Fibroblast of pulmonary artery (primary cell): Measurements from ENCODE around the gene MPIG6B.

Source experiments
- DNase-seq: peaks from one replicate; pipeline ENCODE4 v3.0.0-alpha.2; 2010; ENCODE audit warnings: low read depth
- H3K4me3 ChIP-seq: replicated peaks from 2 replicates; pipeline ENCODE4 v1.5.1; 2011; ENCODE audit warnings: low read depth, mild to moderate bottlenecking, control low read depth, low read length, moderate library complexity
- TF ChIP-seq, protein P1 (sequence below): IDR thresholded peaks from 2 replicates; pipeline ENCODE4 v1.5.1; 2011; ENCODE audit warnings: mild to moderate bottlenecking, control low read depth, low read length, inconsistent platforms; ENCODE audit errors: missing control alignments

MPIG6B gene

GRCh38 chr6:31737991-31738979, 15.1 kb downstream of the MPIG6B start:
- H3K4me3 ChIP-seq: peak overlapping the region; percentile 23
- peak; percentile 86 for DNase-seq
- TF ChIP-seq, protein P1, sequence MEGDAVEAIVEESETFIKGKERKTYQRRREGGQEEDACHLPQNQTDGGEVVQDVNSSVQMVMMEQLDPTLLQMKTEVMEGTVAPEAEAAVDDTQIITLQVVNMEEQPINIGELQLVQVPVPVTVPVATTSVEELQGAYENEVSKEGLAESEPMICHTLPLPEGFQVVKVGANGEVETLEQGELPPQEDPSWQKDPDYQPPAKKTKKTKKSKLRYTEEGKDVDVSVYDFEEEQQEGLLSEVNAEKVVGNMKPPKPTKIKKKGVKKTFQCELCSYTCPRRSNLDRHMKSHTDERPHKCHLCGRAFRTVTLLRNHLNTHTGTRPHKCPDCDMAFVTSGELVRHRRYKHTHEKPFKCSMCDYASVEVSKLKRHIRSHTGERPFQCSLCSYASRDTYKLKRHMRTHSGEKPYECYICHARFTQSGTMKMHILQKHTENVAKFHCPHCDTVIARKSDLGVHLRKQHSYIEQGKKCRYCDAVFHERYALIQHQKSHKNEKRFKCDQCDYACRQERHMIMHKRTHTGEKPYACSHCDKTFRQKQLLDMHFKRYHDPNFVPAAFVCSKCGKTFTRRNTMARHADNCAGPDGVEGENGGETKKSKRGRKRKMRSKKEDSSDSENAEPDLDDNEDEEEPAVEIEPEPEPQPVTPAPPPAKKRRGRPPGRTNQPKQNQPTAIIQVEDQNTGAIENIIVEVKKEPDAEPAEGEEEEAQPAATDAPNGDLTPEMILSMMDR: peak; percentile 29

DNA sequence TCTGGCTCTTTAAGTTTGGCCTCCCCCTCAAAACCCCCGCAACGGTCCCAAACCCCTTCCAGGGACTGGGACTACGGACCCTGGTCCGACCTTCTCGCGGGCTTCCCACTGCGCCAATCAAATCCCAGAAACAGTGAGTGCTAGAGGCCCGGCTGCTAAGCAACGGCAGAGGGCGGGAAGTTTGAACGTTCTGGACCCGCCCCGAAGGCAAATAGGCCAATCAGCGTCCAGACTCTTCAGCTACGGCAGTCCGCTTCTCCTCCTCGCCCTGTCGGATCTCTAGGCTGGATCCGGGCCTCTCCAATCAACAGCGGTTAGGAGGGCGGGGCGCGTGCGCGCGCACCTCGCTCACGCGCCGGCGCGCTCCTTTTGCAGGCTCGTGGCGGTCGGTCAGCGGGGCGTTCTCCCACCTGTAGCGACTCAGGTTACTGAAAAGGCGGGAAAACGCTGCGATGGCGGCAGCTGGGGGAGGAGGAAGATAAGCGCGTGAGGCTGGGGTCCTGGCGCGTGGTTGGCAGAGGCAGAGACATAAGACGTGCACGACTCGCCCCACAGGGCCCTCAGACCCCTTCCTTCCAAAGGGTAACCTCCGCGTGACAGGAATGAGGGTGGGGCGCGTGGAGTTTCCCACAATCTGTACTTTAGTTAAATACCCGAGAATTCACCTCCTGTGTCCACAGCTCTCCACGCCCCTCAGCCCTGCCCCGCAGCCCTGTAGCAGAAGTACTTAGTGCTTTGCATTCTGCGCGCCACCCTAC, 16.6 kb downstream of the MPIG6B start, which contains the start of gene MSH5:
Gene MSH5, plus strand, starts transcription at position 367 of the 758 bp plus-strand sequence. CDS start 462 bp downstream, outside the sequence.
- peak; percentile 99 for DNase-seq
- H3K4me3 ChIP-seq: peak within 1 kb of the TSS; percentile 87
- TF ChIP-seq, protein P1: no peak

DNA sequence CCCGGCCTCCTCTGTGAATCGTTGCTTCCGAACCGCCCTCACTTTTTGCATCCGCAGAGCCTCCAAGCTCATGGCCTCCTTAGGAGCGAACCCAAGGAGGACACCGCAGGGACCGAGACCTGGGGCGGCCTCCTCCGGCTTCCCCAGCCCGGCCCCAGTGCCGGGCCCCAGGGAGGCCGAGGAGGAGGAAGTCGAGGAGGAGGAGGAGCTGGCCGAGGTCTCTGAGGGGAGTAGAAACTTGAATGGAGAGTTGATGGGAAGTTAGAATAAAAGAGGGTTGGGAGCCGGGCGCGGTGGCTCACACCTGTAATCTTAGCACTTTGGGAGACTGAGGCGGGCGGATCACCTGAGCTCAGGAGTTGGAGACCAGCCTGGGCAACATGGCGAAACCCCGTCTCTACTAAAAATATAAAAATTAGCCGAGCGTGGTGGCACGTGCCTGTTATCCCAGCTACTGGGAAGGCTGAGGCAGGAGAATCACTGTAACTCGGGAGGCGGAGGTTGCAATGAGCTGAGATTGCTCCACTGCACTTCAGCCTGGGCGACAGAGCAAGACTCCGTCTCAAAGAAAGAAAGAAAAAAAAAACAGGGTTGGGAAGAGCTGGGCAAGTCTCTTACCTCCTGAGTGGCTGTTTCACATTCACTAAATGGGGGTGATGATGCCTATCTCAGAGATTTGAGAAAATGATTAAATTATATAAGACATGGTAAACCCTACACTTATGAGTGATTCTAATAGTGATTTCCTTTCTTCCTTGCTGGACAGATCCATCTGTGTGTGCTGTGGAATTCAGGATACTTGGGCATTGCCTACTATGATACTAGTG, 17.4 kb downstream of the MPIG6B start:
- TF ChIP-seq, protein P1: no peak
- no peak for DNase-seq
- peak overlapping the region; percentile 87 for H3K4me3 ChIP-seq

DNA sequence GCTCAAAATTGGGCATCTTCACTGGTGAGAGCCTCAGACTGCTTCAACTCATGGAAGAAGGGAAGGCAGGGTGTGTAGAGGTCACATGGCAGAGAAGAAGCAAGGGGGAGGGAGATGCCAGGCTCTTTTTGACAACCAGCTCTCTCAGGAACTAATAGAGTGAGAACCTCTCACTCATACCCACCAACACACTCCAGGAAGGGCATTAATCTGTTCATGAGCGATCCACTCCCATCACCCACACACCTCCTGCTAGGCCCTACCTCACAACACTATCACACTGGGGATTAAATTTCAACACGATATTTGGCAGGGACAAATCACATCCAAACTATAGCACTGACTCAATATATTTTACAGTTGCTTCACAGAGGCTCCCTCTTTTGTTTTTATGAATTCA, 18.6 kb downstream of the MPIG6B start:
- TF ChIP-seq, protein P1: no peak
- H3K4me3 ChIP-seq: no peak overlapping the region
- no peak for DNase-seq

- TF ChIP-seq, protein P1: no peak
- no peak overlapping the region for H3K4me3 ChIP-seq
- no peak for DNase-seq
Measured at GRCh38 chr6:31742894-31743293, 19.7 kb downstream of the MPIG6B start.

- TF ChIP-seq, protein P1: no peak
- DNase-seq: no peak
- H3K4me3 ChIP-seq: no peak overlapping the region
Measured at GRCh38 chr6:31744422-31744821, 21.2 kb downstream of the MPIG6B start.
